GM20000 (cell line): Measurements from ENCODE around the gene LRP2BP.

Source experiments
- DNase-seq: peaks from one replicate; pipeline ENCODE4 v3.0.0; 2012; ENCODE audit warnings: low spot score
- CTCF ChIP-seq: IDR thresholded peaks from 2 replicates; pipeline ENCODE4 v1.5.1; 2012; ENCODE audit warnings: mild to moderate bottlenecking, control low read depth; ENCODE audit errors: extremely low read depth, missing control alignments

LRP2BP gene

GRCh38 chr4:185359767-185360446 lies 35.8 kb downstream of the LRP2BP start:
- DNase-seq: no peak
- no peak for TF ChIP-seq CTCF

GRCh38 chr4:185358959-185359358 lies 36.8 kb downstream of the LRP2BP start:
- no peak for TF ChIP-seq CTCF
- DNase-seq: no peak

- TF ChIP-seq CTCF: no peak
- no peak for DNase-seq
Observed at GRCh38 chr4:185358514-185358913, 37.2 kb downstream of the LRP2BP start.

- no peak for DNase-seq
- no peak for TF ChIP-seq CTCF
Observed at GRCh38 chr4:185357733-185358440, 37.8 kb downstream of the LRP2BP start.

- no peak for DNase-seq
- TF ChIP-seq CTCF: no peak
Observed at GRCh38 chr4:185357211-185357610, 38.5 kb downstream of the LRP2BP start.

- no peak for DNase-seq
- TF ChIP-seq CTCF: no peak
Observed at GRCh38 chr4:185352741-185353140, 43.0 kb downstream of the LRP2BP start.

- DNase-seq: no peak
- TF ChIP-seq CTCF: no peak
Observed at GRCh38 chr4:185352202-185352601, 43.5 kb downstream of the LRP2BP start.
